Activated CD8-positive, alpha-beta memory T cell treated with anti-CD3 and anti-CD28 coated beads for 36 hours (primary cell): ENCODE data around the gene UNK. TPM values are rescaled to one million over a fixed set of nuclear protein-coding genes. Genes with fewer than 3 reads are reported as not detected.
"Not testable (repeated sequence)": the region's sequence is repeated elsewhere in the genome, so short reads cannot be mapped to it uniquely, and the experiment has no call there.

ENCODE experiments used
- CTCF ChIA-PET: fragments of 350-600 bp; sonication (Branson Sonifier 250); formaldehyde crosslinking; loops from one replicate; lab custom pipeline; 2021; ENCODE audit warnings: antibody characterized with exemption; lab: Charles Lee
- POLR2A ChIA-PET: fragments of 350-600 bp; sonication (Branson Sonifier 250); formaldehyde crosslinking; loops from one replicate; lab custom pipeline; 2021; ENCODE audit warnings: antibody characterized with exemption; lab: Charles Lee
- total RNA-seq, 2 experiments: library from RNA; stranded (reverse); gene quantifications; one replicate each; pipeline ENCODE4 v1.2.3, GENCODE V29; 2021

UNK gene
- total RNA-seq, 2 experiments from 2014 or later: 25.3 to 29.1 TPM

DNA sequence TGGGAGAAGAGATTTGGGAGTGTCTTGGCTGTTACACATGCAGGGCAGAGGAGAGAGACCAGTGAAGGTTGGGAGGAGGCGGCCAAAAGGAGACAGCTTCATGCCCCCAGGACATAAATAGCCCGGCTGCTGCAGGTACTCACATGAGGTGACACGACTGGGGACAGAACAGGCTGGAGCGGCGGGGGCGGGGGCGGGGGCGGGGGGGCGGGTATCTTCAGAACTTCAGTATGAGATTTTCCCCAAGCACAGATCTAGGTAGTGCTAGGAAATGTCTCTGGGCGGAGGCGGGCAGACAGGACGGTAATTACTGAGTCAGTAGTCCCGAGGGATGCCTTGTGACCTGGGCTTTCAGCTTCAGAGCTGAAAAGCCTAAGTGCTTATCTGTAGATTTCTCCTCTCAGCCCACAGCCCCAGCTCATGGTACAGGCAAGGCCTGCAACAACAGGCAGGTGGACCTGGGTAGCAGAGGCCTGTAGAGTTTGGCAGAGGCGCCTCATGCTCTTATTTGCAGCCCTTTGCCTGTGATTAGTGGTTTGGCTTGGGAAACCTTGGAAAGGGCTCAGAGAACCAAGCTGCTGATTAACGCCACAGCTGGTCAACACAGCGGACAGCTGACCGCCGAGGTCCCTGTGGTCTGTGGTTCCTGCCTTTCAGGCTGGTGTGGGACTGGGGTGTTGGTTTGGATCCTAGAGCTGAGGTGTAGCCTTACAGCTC lies 24.5 kb downstream of the UNK start:
- CTCF ChIA-PET: interaction anchor here (1.2 kb wide), 1 partner anchor 56 kb away, joined by 3 read pairs; no protein-coding TSS in a partner anchor
- POLR2A ChIA-PET: no interaction called here

DNA sequence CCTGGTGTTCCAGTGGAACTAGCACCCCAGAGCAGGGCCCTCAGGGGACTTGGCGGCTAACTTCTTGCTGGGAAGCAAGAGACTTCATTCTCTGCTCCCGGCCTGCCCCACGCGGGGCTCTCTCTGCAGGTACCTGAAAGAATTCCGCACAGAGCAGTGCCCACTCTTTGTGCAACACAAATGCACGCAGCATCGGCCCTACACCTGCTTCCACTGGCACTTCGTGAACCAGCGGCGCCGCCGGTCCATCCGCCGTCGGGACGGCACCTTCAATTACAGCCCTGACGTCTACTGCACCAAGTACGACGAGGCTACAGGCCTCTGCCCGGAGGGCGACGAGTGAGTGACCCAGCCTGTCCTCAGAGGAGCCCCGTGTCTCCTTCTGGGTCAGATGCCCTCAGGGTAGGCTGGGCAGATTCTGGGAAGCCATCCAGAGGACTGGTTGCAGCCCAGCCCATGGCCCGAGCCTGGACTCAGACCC lies 25.1 kb downstream of the UNK start:
- ChIA-PET POLR2A (no interaction called here), CTCF (no interaction called here)

GRCh38 chr17:75810216-75810615 lies 25.6 kb downstream of the UNK start:
- ChIA-PET CTCF (no interaction called here), POLR2A (no interaction called here)

DNA sequence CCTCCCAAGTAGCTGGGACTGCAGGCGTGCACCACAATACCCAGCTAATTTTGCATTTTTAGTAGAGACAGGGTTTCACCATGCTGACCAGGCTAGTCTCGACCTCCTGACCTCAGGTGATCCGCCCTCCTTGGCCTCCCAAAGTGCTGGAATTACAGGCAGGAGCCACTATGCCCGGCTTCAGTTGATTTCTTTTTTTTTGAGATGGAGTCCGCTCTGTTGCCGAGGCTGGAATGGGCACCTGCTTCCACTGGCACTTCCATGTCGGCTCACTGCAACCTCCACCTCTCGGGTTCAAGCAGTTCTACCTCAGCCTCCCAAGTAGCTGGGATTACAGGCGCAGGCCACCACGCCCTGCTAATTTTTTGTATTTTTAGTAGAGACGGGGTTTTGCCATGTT lies 26.1 kb downstream of the UNK start:
- CTCF ChIA-PET, POLR2A ChIA-PET: not testable (repeated sequence)

DNA sequence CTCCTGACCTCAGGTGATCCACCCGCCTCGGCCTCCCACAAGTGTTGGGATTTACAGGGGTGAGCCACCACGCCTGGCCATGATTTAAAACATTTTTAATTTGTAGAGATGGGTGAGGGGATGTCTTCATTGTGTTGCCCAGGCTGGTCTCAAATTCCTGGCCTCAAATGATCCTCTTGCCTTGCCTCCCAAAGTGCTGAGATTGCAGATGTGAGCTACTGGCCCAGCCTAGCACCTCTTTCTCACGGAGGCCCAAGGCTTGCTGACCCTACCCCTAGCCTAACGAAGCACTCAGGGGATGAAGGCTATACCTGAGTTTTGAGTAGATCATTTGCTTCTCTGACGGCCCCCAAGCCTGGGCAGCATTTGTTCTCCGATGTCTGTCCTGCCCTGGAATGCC lies 26.6 kb downstream of the UNK start:
- CTCF ChIA-PET: no interaction called here
- POLR2A ChIA-PET: no interaction called here

- POLR2A ChIA-PET: no interaction called here
- CTCF ChIA-PET: interaction anchor here (1.3 to 1.6 kb wide), 2 partner anchors 9 to 15 kb away, joined by 3 to 5 read pairs; no protein-coding TSS in a partner anchor
These were observed 27.7 kb downstream of the UNK start for GRCh38 chr17:75812096-75813013.

DNA sequence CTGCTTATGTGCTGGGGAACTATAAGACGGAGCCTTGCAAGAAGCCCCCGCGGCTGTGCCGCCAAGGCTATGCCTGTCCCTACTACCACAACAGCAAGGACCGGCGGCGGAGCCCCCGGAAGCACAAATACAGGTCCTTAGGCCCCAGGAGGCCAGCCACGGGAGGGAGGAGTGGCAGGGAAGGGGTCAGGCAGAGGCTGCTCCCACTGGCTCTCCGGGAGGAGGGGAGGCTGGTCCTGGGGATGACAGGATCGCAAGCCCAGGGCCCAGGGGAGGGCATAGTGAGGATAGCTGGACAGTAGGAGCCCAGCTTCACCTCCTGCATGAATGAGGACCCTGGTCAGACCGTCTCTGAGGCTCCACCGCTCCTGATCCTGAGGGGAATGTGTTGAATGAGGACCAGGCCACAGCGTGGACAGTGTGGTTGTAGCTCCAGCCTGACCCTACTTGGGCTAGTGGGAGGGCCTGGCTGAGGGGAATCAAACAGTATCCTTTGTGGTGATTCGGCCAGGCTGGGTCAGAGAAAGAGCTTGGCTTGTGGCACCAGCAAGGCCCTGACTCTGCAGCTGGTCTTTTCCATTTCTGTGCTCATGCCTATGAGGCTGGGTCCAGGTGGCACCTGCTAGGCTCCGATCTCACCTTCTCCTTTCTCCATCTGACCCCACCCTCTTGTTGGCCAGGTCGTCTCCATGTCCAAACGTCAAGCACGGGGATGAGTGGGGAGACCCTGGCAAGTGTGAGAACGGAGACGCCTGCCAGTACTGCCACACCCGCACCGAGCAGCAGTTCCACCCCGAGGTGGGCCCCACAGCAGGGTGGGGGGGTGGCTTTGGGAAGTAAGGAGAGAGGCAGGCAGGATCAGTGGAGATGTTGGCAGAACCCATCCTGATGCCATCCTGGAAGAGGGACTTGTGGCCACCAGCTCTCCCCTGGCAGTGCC lies 28.7 kb downstream of the UNK start:
- POLR2A ChIA-PET: no interaction called here
- CTCF ChIA-PET: interaction anchor here (0.7 to 1.6 kb wide), 3 partner anchors 8 to 49 kb away, joined by 3 to 5 read pairs (median 3); no protein-coding TSS in a partner anchor

DNA sequence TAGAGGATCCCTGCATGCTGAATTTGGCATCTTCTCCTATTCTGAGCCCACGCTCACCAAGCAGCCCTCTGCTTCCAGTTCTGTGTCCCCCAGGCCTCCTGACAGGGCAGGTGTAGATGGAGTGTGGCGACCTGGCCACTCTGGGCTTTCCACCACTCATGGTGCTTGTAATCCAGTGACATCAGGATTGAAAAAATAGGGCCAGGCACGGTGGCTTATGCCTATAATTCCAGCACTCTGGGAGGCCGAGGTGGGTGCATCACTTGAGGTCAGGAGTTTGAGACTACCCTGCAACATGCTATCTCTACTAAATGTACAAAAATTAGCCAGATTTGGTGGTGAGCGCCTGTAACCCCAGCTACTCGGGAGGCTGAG lies 29.4 kb downstream of the UNK start:
- ChIA-PET CTCF (interaction anchor here (0.7 to 1.6 kb wide), 2 partner anchors 13 to 50 kb away, joined by 3 to 4 read pairs; no protein-coding TSS in a partner anchor), POLR2A (interaction anchor here (1.2 kb wide), 1 partner anchor 10 kb away, joined by 4 read pairs; no protein-coding TSS in a partner anchor)

DNA sequence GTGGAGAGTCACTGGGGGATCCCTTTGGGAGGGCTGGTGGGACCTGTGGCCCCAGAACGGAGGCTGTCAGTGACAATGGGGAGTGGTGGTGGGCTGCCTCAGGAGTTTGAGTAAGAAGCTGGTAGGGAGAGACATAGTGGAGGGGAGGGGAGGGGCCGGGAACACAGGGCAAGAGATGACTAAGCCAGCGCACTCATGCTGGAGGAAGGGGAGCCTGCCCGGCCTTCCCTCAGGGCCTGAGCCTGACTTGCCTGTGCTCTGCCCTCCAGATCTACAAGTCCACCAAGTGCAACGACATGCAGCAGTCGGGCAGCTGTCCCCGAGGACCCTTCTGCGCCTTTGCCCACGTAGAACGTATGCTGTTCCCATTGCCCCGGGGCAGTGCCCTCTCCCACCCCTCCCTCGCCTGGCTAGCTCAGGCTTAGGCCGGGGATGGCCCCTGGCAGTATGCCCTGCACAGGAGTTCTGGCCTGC lies 30.3 kb downstream of the UNK start:
- CTCF ChIA-PET: interaction anchor here (1.6 kb wide), 1 partner anchor 12 kb away, joined by 4 read pairs; no protein-coding TSS in a partner anchor

DNA sequence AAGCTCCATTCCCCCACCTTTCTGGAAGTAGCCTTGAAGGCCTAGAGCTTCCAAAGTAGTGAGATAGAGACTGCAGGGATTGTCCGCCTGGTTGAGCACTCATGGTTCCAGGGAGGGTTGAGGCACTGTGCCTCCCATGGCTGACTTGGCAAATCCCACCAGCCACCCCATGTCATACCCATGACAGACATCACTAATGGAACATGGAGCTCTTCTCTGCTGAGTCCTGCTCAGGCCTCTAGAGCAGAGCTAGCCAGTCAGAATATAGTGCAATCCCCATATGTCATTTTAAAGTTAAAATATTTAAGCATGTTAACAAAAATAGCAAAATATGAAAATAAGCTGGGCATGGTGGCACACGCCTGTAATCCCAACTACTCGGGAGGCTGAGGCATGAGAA lies 30.8 kb downstream of the UNK start:
- ChIA-PET POLR2A (no interaction called here), CTCF (interaction anchor here (1.6 kb wide), 1 partner anchor 11 kb away, joined by 4 read pairs; no protein-coding TSS in a partner anchor)

More for the DNA sequence above, 30.3 kb downstream of the UNK start:
- POLR2A ChIA-PET: interaction anchor here (0.6 to 1.2 kb wide), 2 partner anchors 9 to 17 kb away, joined by 4 to 5 read pairs; no protein-coding TSS in a partner anchor

GRCh38 chr17:75816693-75817092 lies 32.1 kb downstream of the UNK start:
- CTCF ChIA-PET: no interaction called here
- POLR2A ChIA-PET: no interaction called here

GRCh38 chr17:75817571-75817970 lies 33.0 kb downstream of the UNK start:
- POLR2A ChIA-PET: no interaction called here
- CTCF ChIA-PET: no interaction called here

DNA sequence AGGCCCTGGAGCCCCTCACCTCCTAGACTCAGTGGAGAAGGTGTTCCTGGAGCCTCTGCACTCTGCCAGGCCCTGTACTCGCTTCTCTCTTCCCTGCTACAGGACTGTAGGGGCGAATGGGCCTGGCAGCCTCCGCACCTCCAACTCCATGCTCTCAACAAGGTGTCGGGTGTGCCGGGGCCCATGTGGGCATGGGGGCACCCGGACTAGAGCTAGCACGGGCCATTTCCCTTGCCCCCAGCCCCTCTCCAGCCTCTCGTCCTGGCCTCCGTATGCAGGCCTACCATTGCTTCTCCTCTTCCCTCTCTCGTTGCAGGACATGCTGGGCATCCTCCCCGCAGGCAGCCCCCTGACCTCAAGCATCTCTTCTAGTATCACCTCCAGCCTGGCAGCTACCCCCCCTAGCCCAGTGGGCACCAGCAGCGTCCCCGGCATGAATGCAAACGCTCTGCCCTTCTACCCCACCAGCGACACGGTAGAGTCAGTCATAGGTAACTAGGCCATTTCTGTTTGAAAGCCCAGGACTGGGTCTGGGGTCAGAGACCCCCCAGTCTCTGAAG lies 33.8 kb downstream of the UNK start:
- ChIA-PET CTCF (interaction anchor here (0.7 to 1.1 kb wide), 2 partner anchors 10 to 186 kb away, joined by 3 read pairs; no protein-coding TSS in a partner anchor), POLR2A (no interaction called here)

DNA sequence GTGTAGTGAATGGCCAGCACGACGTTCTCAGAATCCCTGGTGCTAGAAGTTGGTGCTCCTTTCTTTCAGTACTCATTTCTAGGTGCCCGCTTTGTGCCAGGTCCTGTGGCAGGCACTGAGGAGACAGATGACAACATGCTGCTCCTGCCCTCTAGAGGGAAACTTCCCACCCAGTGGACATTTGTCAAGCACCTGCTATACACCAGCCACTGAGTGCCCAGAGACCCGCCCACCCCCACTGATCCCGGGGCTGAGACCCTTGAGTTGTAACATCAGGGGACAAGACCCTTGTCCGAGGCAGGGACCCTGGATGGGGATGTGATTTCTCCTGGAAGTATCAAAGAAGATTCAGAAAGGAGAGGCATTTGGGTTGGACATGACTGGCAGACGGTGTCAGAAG lies 34.5 kb downstream of the UNK start:
- ChIA-PET CTCF (interaction anchor here (0.7 to 1.1 kb wide), 2 partner anchors 9 to 186 kb away, joined by 3 read pairs; no protein-coding TSS in a partner anchor), POLR2A (no interaction called here)

- ChIA-PET CTCF (no interaction called here), POLR2A (no interaction called here)
These were observed 35.1 kb downstream of the UNK start for GRCh38 chr17:75819678-75820077.

DNA sequence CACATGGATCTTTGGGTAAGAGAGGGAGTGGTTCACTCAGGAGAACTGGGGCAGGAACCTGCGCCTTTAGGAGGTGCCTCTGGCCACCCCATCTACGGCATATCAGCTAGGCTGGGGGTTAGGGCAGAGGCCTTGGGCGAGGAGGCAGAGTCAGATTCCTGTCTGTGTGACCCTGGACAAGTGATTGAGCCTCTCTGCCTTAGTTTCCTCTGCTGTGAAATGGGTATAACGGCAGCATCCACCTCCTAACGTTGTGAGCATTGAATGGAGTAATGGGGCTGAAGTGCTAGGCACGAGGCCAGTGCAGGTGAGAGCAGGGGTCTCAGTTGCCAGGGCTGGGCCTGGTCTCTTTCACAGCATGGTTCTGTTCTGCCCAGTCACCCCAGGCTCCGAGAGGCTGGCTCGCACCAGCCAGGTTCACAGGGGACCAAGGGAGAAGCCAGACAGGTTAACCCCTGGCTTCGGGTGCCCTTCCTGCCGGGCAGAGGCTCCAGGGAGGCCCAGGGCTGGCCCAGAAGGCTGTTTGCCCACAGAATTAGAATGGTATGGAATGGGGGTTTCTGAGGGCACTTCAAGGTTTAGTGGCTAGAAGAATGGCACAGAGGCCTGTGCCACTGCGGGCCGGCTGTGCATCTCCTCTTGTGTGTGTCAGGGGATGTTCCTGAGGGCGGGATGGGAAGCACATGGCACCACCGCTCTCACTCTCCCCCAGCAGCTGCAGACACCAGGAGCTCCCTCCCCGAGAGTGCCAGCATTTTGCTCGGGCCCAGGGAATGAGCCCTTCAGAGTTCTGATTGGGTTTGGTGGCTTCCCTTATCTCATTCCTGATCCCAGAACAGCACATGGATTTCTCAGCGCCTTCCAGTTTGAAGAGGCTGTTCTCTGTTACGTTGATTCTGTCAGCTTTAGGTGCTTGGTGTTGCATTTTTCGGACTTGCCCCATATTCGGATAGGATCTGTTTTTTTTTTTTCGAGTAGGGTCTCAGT lies 35.8 kb downstream of the UNK start:
- ChIA-PET POLR2A (interaction anchor here (0.6 kb wide), 1 partner anchor 44 kb away, joined by 3 read pairs; no protein-coding TSS in a partner anchor), CTCF (interaction anchor here (0.8 kb wide), 1 partner anchor 16 kb away, joined by 3 read pairs; no protein-coding TSS in a partner anchor)

DNA sequence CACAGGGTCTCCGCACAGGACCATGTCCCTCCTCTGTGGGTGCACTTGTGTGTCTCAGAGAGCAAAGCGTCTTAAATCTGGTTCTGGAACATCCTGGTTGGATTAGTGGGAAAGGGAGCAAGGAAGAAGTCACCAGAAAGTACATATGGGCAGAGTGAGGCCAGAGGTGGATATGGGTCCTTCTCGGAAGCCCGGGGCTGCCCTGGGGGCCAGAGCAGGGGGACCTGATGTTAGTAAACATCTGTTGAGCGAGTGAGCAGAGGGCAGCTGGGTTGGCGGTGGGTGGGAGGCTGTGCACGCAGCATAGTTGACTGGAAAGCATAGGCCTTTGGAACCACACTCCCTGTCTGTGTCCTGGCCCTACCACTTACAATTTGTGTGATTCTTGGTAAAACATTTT lies 36.9 kb downstream of the UNK start:
- ChIA-PET POLR2A (no interaction called here), CTCF (interaction anchor here (0.8 to 0.9 kb wide), 2 partner anchors 9 to 15 kb away, joined by 3 read pairs; no protein-coding TSS in a partner anchor)
